Stimulated activated CD4-positive, alpha-beta T cell treated with anti-CD3 and anti-CD28 coated beads, Interleukin-1b, Interleukin-23, amount 100 ng/mL, for 48 hours (primary cell): ENCODE measurements around the gene MCF2L.
"Not testable (repeated sequence)": the region's sequence is repeated elsewhere in the genome, so short reads cannot be mapped to it uniquely, and the experiment has no call there.

Experiments used
- DNase-seq: peaks from one replicate; pipeline ENCODE4 v3.0.0-alpha.2; 2020

MCF2L gene

GRCh38 chr13:113053376-113053775, 84.4 kb downstream of the MCF2L start:
- no peak for DNase-seq

- DNase-seq = no peak
Measured at GRCh38 chr13:113053801-113054604, 85.0 kb downstream of the MCF2L start.

GRCh38 chr13:113057084-113057483, 88.1 kb downstream of the MCF2L start:
- no peak for DNase-seq

GRCh38 chr13:113057559-113057958, 88.5 kb downstream of the MCF2L start:
- DNase-seq = not testable (repeated sequence)

GRCh38 chr13:113058129-113058987, 89.3 kb downstream of the MCF2L start:
- DNase-seq = no peak

GRCh38 chr13:113058988-113059850, 90.2 kb downstream of the MCF2L start:
- DNase-seq = no peak

GRCh38 chr13:113059891-113060290, 90.9 kb downstream of the MCF2L start:
- DNase-seq = no peak

- no peak for DNase-seq
Measured at GRCh38 chr13:113060557-113061270, 91.7 kb downstream of the MCF2L start.

GRCh38 chr13:113061271-113061625, 92.2 kb downstream of the MCF2L start:
- DNase-seq = no peak

GRCh38 chr13:113061796-113062425, 92.9 kb downstream of the MCF2L start:
- DNase-seq = no peak

- DNase-seq = no peak
Measured at GRCh38 chr13:113062691-113063090, 93.7 kb downstream of the MCF2L start.

- no peak for DNase-seq
Measured at GRCh38 chr13:113063091-113063491, 94.1 kb downstream of the MCF2L start.

- DNase-seq = no peak
Measured at GRCh38 chr13:113064000-113064533, 95.1 kb downstream of the MCF2L start.

GRCh38 chr13:113064534-113065405, 95.8 kb downstream of the MCF2L start:
- DNase-seq = no peak

GRCh38 chr13:113065406-113066141, 96.6 kb downstream of the MCF2L start:
- no peak for DNase-seq

GRCh38 chr13:113066142-113066455, 97.1 kb downstream of the MCF2L start:
- DNase-seq = no peak

GRCh38 chr13:113066746-113067145, 97.7 kb downstream of the MCF2L start:
- DNase-seq = no peak

GRCh38 chr13:113069861-113070805, 101.1 kb downstream of the MCF2L start:
- no peak for DNase-seq

- DNase-seq = no peak
Measured at GRCh38 chr13:113070855-113071254, 101.8 kb downstream of the MCF2L start.
